CD14-positive monocyte (primary cell): ENCODE results near the gene DLEC1. TPM values are rescaled to one million over a fixed set of nuclear protein-coding genes. Genes with fewer than 3 reads are reported as not detected.

ENCODE experiments used
- DNase-seq, 3 donors: peaks; one replicate each; pipeline ENCODE4 v3.0.0-alpha.2; 2011 to 2022
- H2AFZ ChIP-seq: 2 replicates; pipeline ENCODE4 v1.6.0; 2012; ENCODE audit warnings: mild to moderate bottlenecking, low read depth, low read length, inconsistent platforms; ENCODE audit not compliant: insufficient read depth, poor library complexity, severe bottlenecking
- H3K27ac ChIP-seq, 2 donors: 1 replicate in 1 of 2; 2 replicates in 1 of 2; pipeline ENCODE4 v1.5.1; 2012 to 2013; ENCODE audit warnings: low read length in 2 of 2, control low read depth in 1 of 2, inconsistent platforms in 1 of 2, low read depth in 1 of 2, mild to moderate bottlenecking in 1 of 2
- H3K27me3 ChIP-seq, 2 donors: one replicate each; pipeline versions ENCODE4 v1.6.0 to v1.6.1; 2011 to 2013; ENCODE audit warnings: low read length in 2 of 2; ENCODE audit not compliant: control insufficient read depth in 2 of 2, insufficient read depth in 2 of 2
- H3K36me3 ChIP-seq, 2 donors: replicated peaks in 1 of 2; 1 replicate in 1 of 2; 2 replicates in 1 of 2; pipeline versions ENCODE4 v1.5.1 to v1.6.1; 2012 to 2013; ENCODE audit warnings: low read length in 2 of 2, control low read depth in 1 of 2, inconsistent platforms in 1 of 2, mild to moderate bottlenecking in 1 of 2; ENCODE audit not compliant: insufficient read depth in 2 of 2, control insufficient read depth in 1 of 2
- H3K4me1 ChIP-seq, 2 donors: 1 replicate in 1 of 2; 2 replicates in 1 of 2; pipeline versions ENCODE4 v1.5.1 to v1.6.1; 2012 to 2013; ENCODE audit warnings: low read length in 2 of 2, control low read depth in 1 of 2, inconsistent platforms in 1 of 2, mild to moderate bottlenecking in 1 of 2, moderate library complexity in 1 of 2; ENCODE audit not compliant: insufficient read depth in 2 of 2, control insufficient read depth in 1 of 2
- H3K4me2 ChIP-seq: replicated peaks from 2 replicates; pipeline ENCODE3; 2012; ENCODE audit warnings: low read length, moderate library complexity, mild to moderate bottlenecking; ENCODE audit not compliant: poor library complexity, severe bottlenecking; ENCODE audit errors: extremely low read depth
- H3K4me3 ChIP-seq, 3 experiments: fragments of 200-600 bp in 1 of 3; sonication (generic) in 1 of 3; replicated peaks in 1 of 3; 1 replicate in 2 of 3; 2 replicates in 1 of 3; pipeline ENCODE4 v1.5.1; 2011 to 2013; ENCODE audit warnings: low read length in 3 of 3, mild to moderate bottlenecking in 3 of 3, control low read depth in 2 of 3, low read depth in 2 of 3, inconsistent platforms in 1 of 3, moderate library complexity in 1 of 3
- H3K79me2 ChIP-seq: 2 replicates; pipeline ENCODE4 v1.6.0; 2012; ENCODE audit warnings: mild to moderate bottlenecking, control low read depth, inconsistent platforms, low read length, moderate library complexity; ENCODE audit not compliant: insufficient read depth
- H3K9ac ChIP-seq: 2 replicates; pipeline ENCODE4 v1.6.0; 2017; ENCODE audit warnings: low read length, mild to moderate bottlenecking; ENCODE audit not compliant: insufficient read depth, poor library complexity, severe bottlenecking
- H3K9me3 ChIP-seq, 2 donors: replicated peaks in 1 of 2; 1 replicate in 1 of 2; 2 replicates in 1 of 2; pipeline versions ENCODE4 v1.5.1 to v1.6.1; 2012 to 2013; ENCODE audit warnings: low read length in 2 of 2, control low read depth in 1 of 2; ENCODE audit not compliant: control insufficient read depth in 1 of 2, insufficient read depth in 1 of 2
- H4K20me1 ChIP-seq: 2 replicates; pipeline ENCODE4 v1.6.0; 2012; ENCODE audit warnings: mild to moderate bottlenecking, low read length, control low read depth, moderate library complexity; ENCODE audit not compliant: insufficient read depth
- H3K27ac Mint-ChIP-seq, 7 donors: one replicate each; pipeline ENCODE4 v1.8.0; 2020; ENCODE audit warnings: mild to moderate bottlenecking in 7 of 7, mixed read lengths in 7 of 7, moderate library complexity in 6 of 7, inconsistent platforms in 2 of 7
- H3K27me3 Mint-ChIP-seq, 3 donors: one replicate each; pipeline ENCODE4 v1.8.0; 2021 to 2022; ENCODE audit warnings: low read depth in 3 of 3, mild to moderate bottlenecking in 3 of 3, mixed read lengths in 3 of 3, moderate library complexity in 3 of 3, inconsistent platforms in 1 of 3
- H3K36me3 Mint-ChIP-seq, 2 donors: one replicate each; pipeline ENCODE4 v1.8.0; 2020; ENCODE audit warnings: mixed read lengths in 2 of 2, inconsistent platforms in 1 of 2, mild to moderate bottlenecking in 1 of 2
- H3K4me1 Mint-ChIP-seq: one replicate; pipeline ENCODE4 v1.8.0; 2020; ENCODE audit warnings: mild to moderate bottlenecking, mixed read lengths
- H3K4me3 Mint-ChIP-seq, 2 donors: one replicate each; pipeline ENCODE4 v1.8.0; 2020; ENCODE audit warnings: mild to moderate bottlenecking in 2 of 2, mixed read lengths in 2 of 2, moderate library complexity in 1 of 2
- H3K9me3 Mint-ChIP-seq, 7 donors: one replicate each; pipeline ENCODE4 v1.8.0; 2020 to 2022; ENCODE audit warnings: mixed read lengths in 7 of 7, mild to moderate bottlenecking in 6 of 7, moderate library complexity in 6 of 7, inconsistent platforms in 2 of 7
- CTCF ChIP-seq: fragments of 200-600 bp; IDR thresholded peaks from one replicate; pipeline ENCODE4 v1.8.0; 2022; ENCODE audit warnings: antibody characterized with exemption, mild to moderate bottlenecking
- WGBS: methylation state at CpG from one replicate; pipeline ENCODE4 v1.1.5; 2013; ENCODE audit warnings: missing lambda C conversion rate; ENCODE audit not compliant: insufficient coverage; 5-methylcytosine and 5-hydroxymethylcytosine counted together
- intact Hi-C, 2 donors: fragments of 100-400 bp; cut with micrococcal nuclease; formaldehyde crosslinking; loops; one replicate each; pipeline versions ENCODE4 v1.15.0 to v1.15.1; 2023
- polyA plus RNA-seq, 3 donors: library from polyadenylated mRNA; depleted of rRNA in 1 of 3; unstranded in 2 of 3; stranded (reverse) in 1 of 3; fragments of 300-500 nt in 2 of 3; fragments of >200 nt in 1 of 3; fragmentation: Illumina TruSeq in 2 of 3; gene quantifications; 1 replicate in 2 of 3; 2 replicates in 1 of 3; pipeline ENCODE4 v1.2.3, GENCODE V29; 2012 to 2021

Gene DLEC1
- polyA plus RNA-seq, 3 donors = 0.11 to 0.81 (median 0.14) TPM

GRCh38 chr3:38116471-38117162 is 77.6 kb downstream of the DLEC1 start:
- WGBS = 98% methylated on average over 11 of the region's 12 CpGs
- Histone ChIP-seq H3K36me3 (peaks cover 20 to 36% of the 10 kb centered on the region in 2 donors), H2AFZ (no peak overlapping the region), H3K4me2 (no peak overlapping the region), H3K27me3 (no peaks in the 10 kb centered on the region), H3K4me3 (no peak overlapping the region), H3K9me3 (no peaks in the 10 kb centered on the region), H3K4me1 (peaks cover under 1 to 7% of the 10 kb centered on the region in 2 donors), H3K27ac (no peak overlapping the region), H3K9ac (no peak overlapping the region), H4K20me1 (peaks cover 48% of the 10 kb centered on the region), H3K79me2 (no peaks in the 10 kb centered on the region)
- Mint-ChIP-seq H3K27me3 (peaks cover 3 to 10% (median 6%) of the 10 kb centered on the region in 3 donors), H3K36me3 (peaks cover 32 to 39% of the 10 kb centered on the region in 2 donors), H3K4me1 (peaks cover 14% of the 10 kb centered on the region), H3K27ac (no peak overlapping the region), H3K4me3 (no peak overlapping the region), H3K9me3 (no peaks in the 10 kb centered on the region)
- no peak for DNase-seq
- TF ChIP-seq CTCF = no peak
- intact Hi-C loops = loop anchor here (5.0 to 10.0 kb wide), 3 partner anchors 142 to 361 kb away; no protein-coding TSS in a partner anchor

- Histone ChIP-seq H3K4me3 (no peak overlapping the region), H2AFZ (no peak overlapping the region), H3K9me3 (no peaks in the 10 kb centered on the region), H3K9ac (no peak overlapping the region), H4K20me1 (peaks cover 54% of the 10 kb centered on the region), H3K27ac (no peak overlapping the region), H3K4me2 (no peak overlapping the region), H3K36me3 (peaks cover 26 to 42% of the 10 kb centered on the region in 2 donors), H3K27me3 (no peaks in the 10 kb centered on the region), H3K4me1 (peaks cover 0 to 5% of the 10 kb centered on the region in 2 donors), H3K79me2 (no peaks in the 10 kb centered on the region)
- H3K4me1 Mint-ChIP-seq = peaks cover 14% of the 10 kb centered on the region
- H3K4me3 Mint-ChIP-seq = no peak overlapping the region
- DNase-seq = no peak
- 99% methylated on average over 6 of the region's 10 CpGs for WGBS
- peaks cover 38 to 45% of the 10 kb centered on the region in 2 donors for H3K36me3 Mint-ChIP-seq
- H3K27me3 Mint-ChIP-seq = peaks cover 3 to 10% (median 5%) of the 10 kb centered on the region in 3 donors
- intact Hi-C loops = loop anchor here (5.0 to 10.0 kb wide), 3 partner anchors 142 to 360 kb away; no protein-coding TSS in a partner anchor
- H3K9me3 Mint-ChIP-seq = no peaks in the 10 kb centered on the region
- no peak for TF ChIP-seq CTCF
- peak overlapping the region in 1 of 7 donors; percentile 28 for H3K27ac Mint-ChIP-seq
These were observed 78.2 kb downstream of the DLEC1 start for GRCh38 chr3:38117163-38117716.
